HG03097 (cell line): ENCODE data around the gene ZNF488.

Experiments
- ATAC-seq: cut with Tn5 transposase; IDR thresholded peaks from one replicate; pipeline ENCODE4 v1.9.1; 2021; ENCODE audit not compliant: unreplicated experiment, low FRiP score

ZNF488 gene

DNA sequence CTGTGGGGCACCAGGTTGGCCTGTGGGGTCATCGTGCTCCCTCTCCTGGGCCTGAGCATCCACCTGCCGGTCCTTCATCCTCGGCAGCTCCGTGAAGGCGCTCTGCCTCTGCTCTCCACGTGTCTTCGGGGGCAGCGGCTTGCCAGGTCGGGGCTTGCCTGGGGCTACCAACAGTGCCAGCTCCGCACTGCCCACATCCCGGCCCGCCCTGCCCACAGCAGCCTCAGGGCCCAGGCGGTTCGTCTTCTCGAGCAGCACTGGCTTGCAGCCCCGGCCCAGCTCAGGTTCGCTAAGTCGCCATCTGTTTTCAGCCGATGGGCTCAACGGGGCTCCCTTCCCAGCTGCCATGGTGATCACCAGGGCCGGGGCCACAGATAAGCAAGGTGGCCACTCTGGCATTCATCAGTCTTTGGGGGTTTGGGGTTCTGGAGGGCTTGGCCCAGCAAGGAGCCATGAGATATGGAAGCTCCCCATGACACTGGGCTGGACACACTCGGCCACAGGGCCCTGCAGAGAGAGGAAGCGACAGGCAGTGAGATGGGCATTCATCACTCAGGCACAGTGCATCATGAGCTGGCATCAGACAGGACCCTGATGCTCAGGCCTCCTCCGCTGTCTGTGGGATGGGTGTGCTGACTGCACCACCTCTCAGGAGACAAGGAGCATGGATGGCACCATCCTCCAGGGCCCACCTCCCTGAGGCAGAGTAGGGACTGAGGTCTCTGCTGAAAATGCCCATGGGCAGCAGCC, 15.5 kb downstream of the ZNF488 start:
- no peak for ATAC-seq

DNA sequence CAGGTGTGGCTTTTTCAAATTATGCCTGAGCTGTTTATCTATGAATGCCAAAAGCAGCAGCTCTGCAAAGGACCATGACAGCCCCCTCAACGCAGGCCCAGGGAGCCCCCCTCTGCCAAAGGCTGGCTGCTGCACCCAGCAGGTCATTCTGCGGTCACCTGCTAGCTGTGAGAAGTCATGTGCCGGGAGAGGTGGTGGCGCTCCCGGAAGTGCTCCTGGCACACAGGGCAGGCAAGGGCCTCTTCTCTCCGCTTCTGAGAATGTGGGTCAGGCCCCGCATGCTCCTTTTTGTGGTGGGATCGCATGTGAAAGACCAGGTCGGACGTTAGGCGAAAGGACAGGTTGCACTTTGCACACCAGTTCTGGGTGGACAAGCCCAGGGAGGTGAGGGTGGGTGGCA, 16.4 kb downstream of the ZNF488 start:
- no peak for ATAC-seq

GRCh38 chr10:47366731-47367460, 17.2 kb downstream of the ZNF488 start:
- ATAC-seq: no peak

DNA sequence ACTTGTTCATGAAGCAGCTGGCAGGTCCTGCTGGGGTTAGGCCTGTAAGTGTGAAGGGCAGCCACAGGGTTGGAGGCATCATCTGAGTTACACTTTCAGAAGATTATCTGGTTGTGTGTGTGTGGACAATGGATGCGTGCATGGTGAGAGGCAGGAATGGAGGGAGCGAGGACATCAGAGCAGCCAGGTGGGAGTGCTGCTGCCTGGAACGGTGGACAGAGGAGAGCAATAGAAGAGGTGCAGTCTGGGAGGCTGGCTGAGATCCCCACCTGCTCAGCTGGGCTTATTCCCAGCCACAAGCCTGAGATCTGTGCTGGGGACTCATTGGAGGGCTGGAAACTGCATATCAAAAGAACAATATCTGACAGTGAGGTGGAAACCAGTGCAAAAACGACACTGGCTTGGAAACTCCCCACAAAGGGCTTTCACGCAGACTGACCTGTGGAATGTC, 17.9 kb downstream of the ZNF488 start:
- no peak for ATAC-seq

DNA sequence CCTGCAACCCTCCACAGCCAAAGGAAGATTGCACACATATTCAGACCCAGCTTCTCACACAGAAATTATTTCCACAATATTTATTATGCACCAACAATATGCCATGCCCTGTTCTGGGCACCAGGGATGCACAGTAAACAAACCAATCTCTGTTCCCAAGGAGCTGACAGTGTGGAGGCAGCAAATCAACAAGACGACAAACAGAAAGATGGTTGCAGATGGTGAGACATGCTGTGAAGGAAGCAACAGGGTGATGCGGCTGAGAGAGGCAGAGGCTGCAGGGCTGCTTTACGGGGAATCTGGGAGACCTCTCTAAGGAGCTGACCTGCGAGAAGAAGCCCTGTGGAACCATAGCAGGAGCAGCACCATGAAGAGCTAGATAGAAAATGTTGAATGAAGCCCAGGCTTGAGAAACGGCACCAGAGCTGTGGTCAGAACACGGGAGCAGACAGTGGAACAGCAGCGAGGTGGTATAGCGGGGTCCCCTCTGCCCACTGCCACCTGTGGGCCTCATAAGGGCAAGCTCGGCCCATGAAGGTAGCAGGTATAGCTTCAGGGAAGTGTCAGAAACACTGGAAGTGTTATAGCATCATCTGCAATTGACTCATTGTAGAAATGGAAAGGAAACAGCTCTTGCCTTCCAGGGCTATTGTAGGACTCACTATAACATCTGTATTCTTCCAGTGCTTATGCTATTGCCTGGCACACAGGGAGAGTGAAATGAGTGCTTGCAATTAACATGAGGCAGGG, 18.5 kb downstream of the ZNF488 start:
- ATAC-seq: no peak

DNA sequence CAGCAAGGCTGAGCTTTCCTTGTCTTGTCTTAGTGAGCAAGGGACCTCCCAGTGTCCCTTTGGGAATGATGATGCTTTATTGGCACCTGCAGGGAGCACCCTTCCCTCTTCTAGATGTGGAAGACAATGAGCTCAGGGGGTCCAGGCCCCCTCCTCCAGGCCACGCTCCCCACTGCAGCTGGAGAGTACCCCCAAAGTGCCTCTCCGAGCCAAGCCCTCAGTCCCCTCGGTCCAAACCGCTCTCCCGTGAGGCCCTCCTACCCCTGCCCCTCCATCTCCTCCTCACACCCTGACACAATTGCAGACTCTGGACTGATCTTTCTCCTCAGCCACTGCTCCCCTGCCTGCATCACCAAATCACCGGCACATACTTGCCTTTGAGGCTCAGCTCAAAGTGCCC, 19.2 kb downstream of the ZNF488 start:
- ATAC-seq: no peak

DNA sequence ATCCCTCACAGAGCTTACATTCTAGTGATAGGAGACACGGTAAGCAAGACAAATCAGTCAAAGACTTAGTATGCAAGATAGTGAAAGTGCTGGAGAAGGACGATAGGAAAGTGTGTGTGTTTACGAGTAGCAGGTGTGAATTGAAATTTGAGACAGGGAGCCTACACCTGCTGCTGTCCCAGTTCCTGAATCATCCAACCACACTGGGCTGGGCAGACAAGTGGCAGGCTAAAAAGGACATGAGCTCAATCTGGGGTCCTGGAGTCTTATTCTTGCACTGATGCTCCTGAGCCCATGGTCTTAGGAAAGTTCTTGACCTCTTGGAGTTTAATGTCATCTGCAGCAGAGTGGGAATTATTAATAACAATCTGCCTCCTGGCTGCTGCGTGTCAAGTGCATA, 19.7 kb downstream of the ZNF488 start:
- ATAC-seq: no peak

DNA sequence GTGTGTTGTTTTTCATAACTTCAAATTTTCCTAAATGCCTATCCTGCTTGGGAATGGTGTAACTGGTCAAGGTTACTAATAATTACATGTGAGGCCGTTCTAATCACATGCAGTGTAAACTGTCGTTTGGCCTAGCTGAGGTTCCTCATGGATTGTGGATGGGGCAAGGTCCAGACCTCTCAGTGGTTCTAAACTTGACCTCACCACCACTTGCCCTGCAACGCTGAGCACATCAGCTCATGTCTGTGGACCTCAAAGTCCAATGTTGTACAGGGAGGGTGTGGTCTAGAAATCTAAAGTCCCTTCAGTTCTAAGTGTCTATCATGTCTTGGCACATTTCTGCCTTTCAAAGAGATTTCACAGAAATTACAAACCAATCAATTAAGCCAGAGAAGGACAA, 20.3 kb downstream of the ZNF488 start:
- no peak for ATAC-seq

- no peak for ATAC-seq
Observed at GRCh38 chr10:47362199-47362598, 21.9 kb downstream of the ZNF488 start.

DNA sequence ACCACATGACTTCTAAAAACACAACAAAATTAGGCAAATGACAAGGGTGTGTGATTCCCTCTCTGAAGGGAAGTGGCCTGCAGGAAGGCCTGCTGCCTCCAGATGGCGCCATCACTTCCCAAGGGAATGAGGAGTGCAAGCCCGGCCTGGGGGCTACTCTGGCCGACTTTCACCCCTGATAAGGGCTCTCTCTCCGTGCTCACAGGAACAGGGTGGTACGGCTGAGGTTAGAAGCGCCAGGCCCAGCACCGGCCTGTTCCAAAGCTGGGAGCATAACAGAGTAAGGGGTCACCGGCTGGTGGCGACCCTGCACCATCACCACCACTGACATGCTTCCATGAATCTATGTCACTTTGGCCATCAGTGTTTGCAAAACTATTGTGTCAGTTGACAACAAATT, 22.8 kb downstream of the ZNF488 start:
- ATAC-seq: no peak

DNA sequence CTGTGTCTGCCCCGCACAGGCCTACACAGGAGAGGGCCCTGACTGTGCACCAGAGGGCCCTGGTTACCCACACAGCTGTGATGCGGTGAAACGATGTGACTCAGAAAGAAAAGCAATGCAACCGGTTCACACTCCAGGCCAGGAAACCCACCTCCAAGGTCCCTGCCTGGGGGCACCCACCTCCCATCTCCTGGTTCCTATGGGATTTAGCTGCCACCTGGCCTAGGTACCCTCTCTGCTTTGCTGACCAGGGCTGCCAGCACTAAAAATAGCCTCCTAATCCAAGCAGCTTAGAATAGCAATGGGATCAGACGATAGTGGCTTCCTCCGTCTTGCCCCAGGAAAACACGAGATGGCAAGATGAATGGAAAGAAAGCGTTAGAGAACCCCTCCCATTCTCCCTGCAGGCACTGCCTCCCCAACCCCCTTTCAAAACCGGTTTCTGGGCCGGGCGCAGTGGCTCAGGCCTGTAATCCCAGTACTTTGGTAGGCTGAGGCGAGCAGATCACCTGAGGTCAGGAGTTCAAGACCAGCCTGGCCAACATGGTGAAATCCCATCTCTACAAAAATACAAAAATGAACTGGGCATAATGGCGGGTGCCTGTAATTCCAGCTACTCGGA, 23.6 kb downstream of the ZNF488 start:
- ATAC-seq: no peak

DNA sequence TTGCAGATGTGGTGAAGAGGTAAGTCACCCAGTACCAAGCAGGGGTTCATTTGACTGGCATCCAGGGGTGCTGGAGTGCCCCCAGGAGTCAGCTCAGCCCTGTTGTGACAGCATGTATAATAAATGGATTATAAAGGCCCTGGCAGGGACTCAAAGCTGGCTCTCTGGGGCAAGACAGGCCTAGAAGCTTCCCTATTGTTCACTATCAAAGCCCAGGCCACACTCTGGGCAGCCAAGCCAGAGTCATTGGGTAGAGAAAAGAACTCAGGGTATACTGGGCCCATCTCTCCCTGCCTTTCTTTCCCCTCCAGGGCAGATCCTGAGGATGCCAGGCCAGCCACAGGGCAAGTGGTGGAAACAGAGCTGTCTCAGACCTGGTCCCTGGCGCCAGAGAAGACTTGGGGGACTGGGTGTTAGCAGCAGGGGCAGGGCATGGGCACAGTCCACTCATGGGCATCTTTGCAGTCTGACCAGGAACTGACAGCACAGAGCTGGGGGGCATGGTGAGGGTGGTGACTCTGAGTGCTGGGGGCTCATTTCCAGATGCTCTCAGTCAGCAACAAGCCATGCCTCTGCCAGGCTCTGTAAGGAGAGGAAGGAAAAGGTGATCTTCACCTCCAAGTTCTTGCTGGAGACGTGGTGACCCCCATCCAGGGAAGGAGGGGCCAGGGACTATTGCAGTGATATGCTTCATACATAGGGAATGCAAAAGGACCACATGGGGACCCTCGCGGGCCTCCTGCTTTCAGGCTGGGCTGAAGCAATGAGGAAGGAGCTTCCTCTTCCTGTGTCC, 24.3 kb downstream of the ZNF488 start:
- no peak for ATAC-seq

DNA sequence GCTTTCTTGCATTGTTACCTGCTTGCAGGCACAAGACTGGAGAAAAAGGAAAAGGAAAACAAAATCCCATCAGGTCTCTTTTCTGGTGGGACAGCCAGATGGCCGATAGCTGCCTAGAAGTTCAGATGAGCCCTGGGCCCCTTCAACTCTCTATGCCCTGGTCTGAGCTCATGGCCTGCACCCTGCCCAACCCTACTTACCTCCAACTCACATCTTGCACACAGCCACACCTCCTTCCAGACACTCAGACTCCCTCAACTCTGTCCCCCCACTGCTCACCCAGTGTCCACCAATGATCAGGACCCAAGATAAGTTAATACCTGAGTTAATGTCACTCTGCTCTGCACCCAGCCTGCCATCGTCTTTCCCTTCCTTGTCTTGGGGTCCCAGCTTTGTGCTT, 25.0 kb downstream of the ZNF488 start:
- ATAC-seq: no peak

- no peak for ATAC-seq
Observed at GRCh38 chr10:47358457-47358856, 25.6 kb downstream of the ZNF488 start.

GRCh38 chr10:47357911-47358310, 26.2 kb downstream of the ZNF488 start:
- ATAC-seq: no peak

- no peak for ATAC-seq
Observed at GRCh38 chr10:47357131-47357582, 26.9 kb downstream of the ZNF488 start.

DNA sequence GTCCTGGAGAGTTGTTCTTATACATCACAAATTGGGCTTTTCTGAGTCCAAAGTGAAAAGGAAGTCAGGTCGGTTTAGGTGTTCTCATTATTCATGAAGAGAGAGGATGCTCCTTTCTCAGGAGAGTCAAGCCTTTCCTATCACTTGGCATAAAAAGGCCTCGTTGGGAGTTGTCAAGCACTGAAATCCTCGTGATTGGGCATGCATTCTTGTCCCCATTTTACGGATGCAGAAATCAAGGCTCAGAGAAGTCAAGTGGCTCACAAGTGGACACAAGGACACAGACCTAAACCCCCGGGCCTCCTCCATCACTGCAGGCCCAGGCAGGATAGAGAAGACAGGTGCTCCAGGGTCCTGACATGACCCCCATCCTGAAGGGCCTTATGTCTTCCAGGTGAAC, 27.4 kb downstream of the ZNF488 start:
- ATAC-seq: no peak

- no peak for ATAC-seq
Observed at GRCh38 chr10:47354900-47355299, 29.2 kb downstream of the ZNF488 start.

GRCh38 chr10:47354165-47354564, 29.9 kb downstream of the ZNF488 start:
- ATAC-seq: no peak

DNA sequence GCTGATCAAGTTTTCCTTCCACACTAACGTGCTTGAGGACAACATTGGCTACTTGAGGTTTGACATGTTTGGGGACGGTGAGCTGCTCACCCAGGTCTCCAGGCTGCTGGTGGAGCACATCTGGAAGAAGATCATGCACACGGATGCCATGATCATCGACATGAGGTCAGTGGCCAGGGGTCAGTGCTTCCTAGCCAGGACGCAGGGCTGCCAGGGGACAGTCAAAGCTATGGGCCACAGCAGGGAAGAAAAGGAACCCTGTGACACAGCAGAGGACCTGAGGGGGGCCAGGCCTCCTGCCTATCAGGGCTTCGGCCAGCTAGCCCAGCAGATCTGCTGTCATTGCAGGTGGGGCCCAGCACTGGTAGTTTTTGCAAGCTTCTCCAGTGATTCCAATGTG, 30.7 kb downstream of the ZNF488 start:
- ATAC-seq: no peak
